DND-41 (cell line): ENCODE results near the gene PRDM2.

Source experiments
- ATAC-seq: fragments of 200-7000 bp; cut with Tn5 transposase; 3 replicates; pipeline ENCODE4 v1.9.1; 2021; ENCODE audit warnings: low read depth; ENCODE audit not compliant: insufficient read depth
- DNase-seq: peaks from one replicate; pipeline ENCODE4 v3.0.0-alpha.2; 2020
- H2AFZ ChIP-seq: 2 replicates; pipeline ENCODE4 v1.6.0; 2012; ENCODE audit warnings: low read depth, low read length
- H3K27ac ChIP-seq: 2 replicates; pipeline ENCODE4 v1.5.1; 2012; ENCODE audit warnings: low read length, inconsistent platforms
- H3K27me3 ChIP-seq: fragments of 200-600 bp; sonication (generic); 2 replicates; pipeline ENCODE4 v1.6.0; 2012; ENCODE audit warnings: low read length, mild to moderate bottlenecking, inconsistent platforms; ENCODE audit not compliant: insufficient read depth, poor library complexity
- H3K36me3 ChIP-seq: 2 replicates; pipeline ENCODE4 v1.5.1; 2012; ENCODE audit warnings: low read length, inconsistent platforms; ENCODE audit not compliant: insufficient read depth
- H3K4me1 ChIP-seq: 2 replicates; pipeline ENCODE4 v1.5.1; 2012; ENCODE audit warnings: mild to moderate bottlenecking, low read length; ENCODE audit not compliant: insufficient read depth
- H3K4me2 ChIP-seq: 2 replicates; pipeline ENCODE4 v1.6.0; 2012; ENCODE audit warnings: mild to moderate bottlenecking, moderate library complexity, low read length, inconsistent platforms; ENCODE audit not compliant: insufficient read depth
- H3K4me3 ChIP-seq, 2 experiments: fragments of 200-600 bp in 1 of 2; shearing (Covaris generic) in 1 of 2; 2 replicates each; pipeline ENCODE4 v1.5.1; 2012 to 2016; ENCODE audit warnings: inconsistent platforms in 2 of 2, low read length in 2 of 2, mild to moderate bottlenecking in 2 of 2, low read depth in 1 of 2, moderate library complexity in 1 of 2
- H3K79me2 ChIP-seq: 2 replicates; pipeline ENCODE4 v1.6.0; 2012; ENCODE audit warnings: low read length, inconsistent platforms; ENCODE audit not compliant: insufficient read depth
- H3K9ac ChIP-seq: 2 replicates; pipeline ENCODE4 v1.6.0; 2012; ENCODE audit warnings: low read depth, mild to moderate bottlenecking, inconsistent platforms, low read length, moderate library complexity
- H3K9me3 ChIP-seq: 2 replicates; pipeline ENCODE4 v1.5.1; 2012; ENCODE audit warnings: low read length, moderate library complexity, mild to moderate bottlenecking, inconsistent platforms; ENCODE audit not compliant: insufficient read depth, severe bottlenecking
- H4K20me1 ChIP-seq: 2 replicates; pipeline ENCODE4 v1.6.0; 2012; ENCODE audit warnings: low read length; ENCODE audit not compliant: insufficient read depth
- CTCF ChIP-seq: IDR thresholded peaks from 2 replicates; pipeline ENCODE4 v1.5.1; 2012; ENCODE audit warnings: borderline replicate concordance, low read length, moderate library complexity, mild to moderate bottlenecking; ENCODE audit not compliant: poor library complexity, severe bottlenecking; ENCODE audit errors: extremely low read depth
- EZH2 ChIP-seq: IDR thresholded peaks from 3 replicates; pipeline ENCODE4 v1.6.1; 2012; ENCODE audit warnings: borderline replicate concordance, low read depth, mild to moderate bottlenecking, moderate library complexity, low read length, inconsistent platforms; ENCODE audit not compliant: severe bottlenecking

PRDM2 gene

GRCh38 chr1:13751985-13752384 is 52.0 kb downstream of the PRDM2 start:
- H3K4me2 ChIP-seq, result peak overlapping the region; percentile 86; the same call in 1 of the 2 replicates
- no peak for DNase-seq
- H3K4me1 ChIP-seq, result peaks cover 37% of the 10 kb centered on the region
- no peak overlapping the region for H3K4me3 ChIP-seq
- H3K36me3 ChIP-seq, result peaks cover 15% of the 10 kb centered on the region
- H3K9me3 ChIP-seq, result no peaks in the 10 kb centered on the region
- H3K9ac ChIP-seq, result no peak overlapping the region
- H3K79me2 ChIP-seq, result peaks cover 75% of the 10 kb centered on the region
- H4K20me1 ChIP-seq, result peaks cover 58% of the 10 kb centered on the region
- no peak overlapping the region for H3K27ac ChIP-seq
- ATAC-seq, result no peak
- H3K27me3 ChIP-seq, result peaks cover 4% of the 10 kb centered on the region
- TF ChIP-seq EZH2, result no peak
- TF ChIP-seq CTCF, result no peak
- no peak overlapping the region for H2AFZ ChIP-seq

DNA sequence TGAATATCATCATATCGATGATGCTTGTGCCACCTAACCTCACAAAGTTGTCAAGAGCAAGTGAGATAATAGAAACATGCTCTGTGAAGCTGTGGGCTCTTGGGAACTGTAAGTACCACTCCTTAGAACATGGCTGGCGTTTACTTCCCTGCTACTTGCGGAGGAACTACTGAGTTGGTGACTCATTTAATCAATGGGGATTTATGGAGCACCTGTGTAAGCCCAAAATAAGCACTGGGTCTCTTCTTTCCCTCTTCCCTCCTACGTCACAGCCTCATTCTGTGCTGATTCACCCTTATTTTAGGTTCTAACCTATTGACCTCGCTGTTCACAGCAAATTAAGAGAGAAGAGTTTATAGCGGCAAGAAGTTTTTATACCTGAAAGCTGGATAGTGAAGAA is 52.9 kb downstream of the PRDM2 start:
- Histone ChIP-seq H4K20me1 (peaks cover 67% of the 10 kb centered on the region), H3K79me2 (peaks cover 83% of the 10 kb centered on the region), H3K36me3 (peaks cover 15% of the 10 kb centered on the region), H3K9me3 (no peaks in the 10 kb centered on the region), H3K4me2 (peak overlapping the region; percentile 32), H3K27me3 (peaks cover 4% of the 10 kb centered on the region), H3K4me1 (peaks cover 36% of the 10 kb centered on the region), H3K4me3 (no peak overlapping the region), H2AFZ (no peak overlapping the region), H3K27ac (no peak overlapping the region), H3K9ac (no peak overlapping the region)
- no peak for TF ChIP-seq CTCF
- TF ChIP-seq EZH2, result no peak
- ATAC-seq, result no peak
- no peak for DNase-seq

DNA sequence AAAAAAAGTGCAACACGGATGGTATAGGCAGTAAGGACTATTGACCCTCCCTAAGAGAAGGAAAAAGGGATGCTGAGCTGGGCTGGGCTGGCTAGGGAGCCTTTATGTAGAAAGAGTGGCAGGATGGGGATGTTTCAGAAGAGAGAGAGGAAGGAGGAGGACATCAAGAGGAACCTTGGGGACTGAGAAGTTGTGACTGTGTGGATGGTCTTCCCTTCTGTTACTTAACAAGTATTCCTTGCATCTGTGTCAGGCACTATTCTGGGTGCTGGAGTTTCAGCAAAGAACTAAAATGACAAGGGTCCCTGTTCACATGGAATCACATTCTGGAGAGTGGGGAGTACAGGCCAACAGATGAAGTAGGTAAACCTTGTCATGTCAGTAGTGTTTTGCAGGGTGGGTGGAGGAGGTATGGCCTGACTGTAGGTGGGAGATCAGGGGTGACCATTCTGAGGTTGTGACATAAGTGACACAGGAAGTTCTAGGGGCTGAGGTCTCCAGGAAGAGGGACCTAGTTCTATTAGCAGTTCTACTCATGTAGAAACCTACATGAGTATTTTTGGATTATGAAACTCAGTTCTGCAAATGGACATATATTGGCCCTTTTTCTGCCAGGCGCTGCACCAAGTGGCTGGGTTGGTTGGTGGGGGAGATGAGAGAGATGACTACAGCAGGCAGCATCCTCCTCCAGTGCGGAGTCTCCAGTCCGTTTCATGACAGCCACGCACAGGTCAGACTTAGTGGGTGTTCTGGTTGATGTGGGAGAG is 53.8 kb downstream of the PRDM2 start:
- Histone ChIP-seq H3K36me3 (peaks cover 15% of the 10 kb centered on the region), H3K4me1 (peaks cover 26% of the 10 kb centered on the region), H3K9ac (no peak overlapping the region), H4K20me1 (peaks cover 73% of the 10 kb centered on the region), H3K79me2 (peaks cover 93% of the 10 kb centered on the region), H3K27me3 (no peaks in the 10 kb centered on the region), H2AFZ (no peak overlapping the region), H3K9me3 (no peaks in the 10 kb centered on the region), H3K4me2 (no peak overlapping the region), H3K4me3 (no peak overlapping the region), H3K27ac (no peak overlapping the region)
- ATAC-seq, result no peak
- no peak for DNase-seq
- TF ChIP-seq EZH2, result no peak
- no peak for TF ChIP-seq CTCF
